HPDE6-E6E7 (cell line): Measurements from ENCODE around the gene TPX2.

ENCODE experiments used
- DNase-seq: peaks from one replicate; pipeline ENCODE4 v3.0.0; 2011; ENCODE audit warnings: missing footprints; ENCODE audit errors: extremely low spot score

The TPX2 gene

DNA sequence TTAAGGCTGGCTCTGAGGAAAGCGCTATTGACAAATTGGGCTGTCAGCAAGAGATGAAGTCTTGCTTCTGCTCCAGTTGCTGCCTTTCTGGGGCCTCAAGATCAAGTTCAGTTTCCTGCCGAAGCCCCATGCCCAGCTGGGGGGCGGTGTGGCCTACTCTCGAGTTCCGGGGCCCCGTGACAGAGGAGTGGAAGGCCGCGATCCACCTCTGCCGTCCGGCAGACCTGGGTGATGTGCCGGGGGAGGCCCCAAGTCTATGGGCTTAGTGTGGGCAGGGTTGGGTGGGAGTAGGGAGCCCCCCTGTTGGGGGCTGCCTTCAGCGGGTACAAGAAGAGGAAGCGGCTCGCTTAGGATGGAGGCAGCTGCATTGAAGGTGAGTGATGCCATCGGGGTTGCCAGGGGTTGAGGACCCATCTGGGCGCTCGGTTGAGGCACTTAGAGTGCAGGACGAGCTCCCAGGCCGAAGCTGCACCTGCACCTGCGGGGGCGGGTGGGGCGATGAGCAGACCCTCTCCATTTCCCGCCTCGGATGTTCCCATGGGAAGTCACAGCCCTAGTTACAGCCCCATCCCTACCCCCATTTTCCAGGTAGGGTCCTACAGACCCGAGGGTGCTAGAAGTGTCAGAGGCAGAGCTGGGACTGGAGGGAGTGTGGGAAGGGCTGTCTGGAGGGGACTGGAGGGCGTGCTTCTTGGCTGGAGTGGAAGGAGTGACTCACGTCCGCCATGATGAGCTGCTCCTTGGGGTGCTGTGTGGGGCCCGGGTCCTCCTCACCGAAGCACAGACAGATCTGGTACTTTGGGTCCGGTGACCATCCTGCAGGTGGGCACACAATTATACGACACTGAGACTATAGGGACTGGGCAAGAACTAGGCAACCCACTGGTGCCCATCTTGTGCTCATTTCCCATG lies 109.3 kb downstream of the TPX2 start:
- no peak for DNase-seq

- no peak for DNase-seq
Observed at GRCh38 chr20:31849306-31849930, 110.3 kb downstream of the TPX2 start.
